HG02852 (cell line): ENCODE data around the gene BACH2.
"Not testable (repeated sequence)": the region's sequence is repeated elsewhere in the genome, so short reads cannot be mapped to it uniquely, and the experiment has no call there.

ENCODE experiments used
- ATAC-seq: cut with Tn5 transposase; IDR thresholded peaks from one replicate; pipeline ENCODE4 v1.9.1; 2021; ENCODE audit warnings: mild to moderate bottlenecking, moderate library complexity; ENCODE audit not compliant: unreplicated experiment

BACH2 gene

GRCh38 chr6:90282265-90282664, 14.4 kb downstream of the BACH2 start:
- not testable (repeated sequence) for ATAC-seq

GRCh38 chr6:90278129-90278528, 18.5 kb downstream of the BACH2 start:
- no peak for ATAC-seq

GRCh38 chr6:90277302-90278011, 19.2 kb downstream of the BACH2 start:
- no peak for ATAC-seq

- ATAC-seq = no peak
These were observed 22.1 kb downstream of the BACH2 start for GRCh38 chr6:90274451-90275030.

GRCh38 chr6:90273863-90274262, 22.8 kb downstream of the BACH2 start:
- ATAC-seq = no peak

GRCh38 chr6:90272895-90273294, 23.7 kb downstream of the BACH2 start:
- ATAC-seq = no peak

- no peak for ATAC-seq
These were observed 24.8 kb downstream of the BACH2 start for GRCh38 chr6:90271831-90272230.

- ATAC-seq = no peak
These were observed 27.3 kb downstream of the BACH2 start for GRCh38 chr6:90269334-90269733.

- ATAC-seq = no peak
These were observed 28.5 kb downstream of the BACH2 start for GRCh38 chr6:90268178-90268577.

GRCh38 chr6:90266905-90267621, 29.6 kb downstream of the BACH2 start:
- ATAC-seq = no peak

- ATAC-seq = no peak
These were observed 32.1 kb downstream of the BACH2 start for GRCh38 chr6:90264561-90264960.

GRCh38 chr6:90263633-90264032, 33.0 kb downstream of the BACH2 start:
- no peak for ATAC-seq

GRCh38 chr6:90261801-90262200, 34.8 kb downstream of the BACH2 start:
- ATAC-seq = no peak

GRCh38 chr6:90257486-90257738, 39.2 kb downstream of the BACH2 start:
- no peak for ATAC-seq

- no peak for ATAC-seq
These were observed 39.8 kb downstream of the BACH2 start for GRCh38 chr6:90256698-90257485.

GRCh38 chr6:90253631-90254030, 43.0 kb downstream of the BACH2 start:
- no peak for ATAC-seq

GRCh38 chr6:90251295-90251992, 45.2 kb downstream of the BACH2 start:
- ATAC-seq = peak; percentile 92

- no peak for ATAC-seq
These were observed 46.2 kb downstream of the BACH2 start for GRCh38 chr6:90250405-90250804.

- no peak for ATAC-seq
These were observed 47.2 kb downstream of the BACH2 start for GRCh38 chr6:90249458-90249857.

- ATAC-seq = no peak
These were observed 47.6 kb downstream of the BACH2 start for GRCh38 chr6:90249034-90249433.

- ATAC-seq = no peak
These were observed 49.4 kb downstream of the BACH2 start for GRCh38 chr6:90247262-90247661.
